Activated gamma-delta T cell treated with Interleukin-2 at 50 U/mL for 16 hours (primary cell): ENCODE results near the gene FGF14.

Experiments used
- DNase-seq: peaks from one replicate; pipeline ENCODE4 v3.0.0-alpha.2; 2020

Gene FGF14

DNA sequence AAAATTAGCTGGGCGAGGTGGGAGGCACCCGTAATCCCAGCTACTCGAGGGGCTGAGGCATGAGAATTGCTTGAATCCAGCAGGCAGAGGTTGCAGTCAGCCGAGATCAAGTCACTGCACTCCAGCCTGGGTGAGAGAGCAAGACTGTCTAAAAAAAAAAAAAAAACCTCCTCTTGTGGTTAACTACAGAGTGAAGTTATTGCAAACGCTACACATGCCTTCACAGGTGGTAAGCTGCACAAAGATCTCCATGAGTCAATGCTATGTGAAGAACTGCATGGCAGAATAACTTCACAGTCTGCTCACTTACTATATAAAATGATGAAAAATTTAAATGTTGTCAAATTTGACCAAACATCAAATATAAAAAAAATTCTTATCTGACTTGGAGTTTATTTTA is 436.8 kb downstream of the FGF14 start:
- DNase-seq: no peak

DNA sequence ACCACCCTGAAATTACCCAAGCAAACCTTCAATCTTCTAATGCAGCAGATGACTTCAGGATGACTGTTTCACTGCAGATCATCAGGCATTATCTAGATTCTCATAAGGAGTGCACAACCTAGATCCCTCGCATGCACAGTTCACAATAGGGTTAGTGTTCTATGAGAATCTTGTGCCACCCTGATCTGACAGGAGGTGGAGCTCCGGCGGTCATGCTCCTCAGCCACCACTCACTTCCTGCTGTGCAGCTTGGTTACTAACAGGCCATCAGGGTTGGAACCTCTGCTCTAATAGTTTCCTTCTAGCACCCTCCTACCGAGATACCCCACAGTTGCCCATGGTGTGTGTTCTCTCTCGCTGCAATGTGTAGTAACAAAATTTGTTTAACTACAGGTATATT is 442.8 kb downstream of the FGF14 start:
- no peak for DNase-seq

DNA sequence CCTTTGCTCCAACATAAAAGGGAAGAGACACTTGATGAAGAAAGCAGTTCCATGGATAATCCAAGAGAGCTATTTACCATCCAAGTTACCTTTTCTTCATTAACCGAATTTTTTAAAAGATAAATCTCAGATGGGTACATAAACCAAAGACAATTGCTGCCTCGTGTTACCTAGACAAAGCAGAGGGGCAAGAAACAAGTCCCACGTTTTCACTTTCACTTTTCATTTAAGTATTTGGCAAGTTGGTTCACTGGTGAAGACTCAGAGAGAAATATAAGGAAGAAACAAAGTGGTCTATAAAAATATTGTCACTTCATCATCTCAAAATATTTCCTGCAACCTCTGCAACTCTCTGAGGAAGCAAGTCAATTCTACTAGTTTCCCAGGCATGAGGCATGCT is 446.1 kb downstream of the FGF14 start:
- DNase-seq: no peak

DNA sequence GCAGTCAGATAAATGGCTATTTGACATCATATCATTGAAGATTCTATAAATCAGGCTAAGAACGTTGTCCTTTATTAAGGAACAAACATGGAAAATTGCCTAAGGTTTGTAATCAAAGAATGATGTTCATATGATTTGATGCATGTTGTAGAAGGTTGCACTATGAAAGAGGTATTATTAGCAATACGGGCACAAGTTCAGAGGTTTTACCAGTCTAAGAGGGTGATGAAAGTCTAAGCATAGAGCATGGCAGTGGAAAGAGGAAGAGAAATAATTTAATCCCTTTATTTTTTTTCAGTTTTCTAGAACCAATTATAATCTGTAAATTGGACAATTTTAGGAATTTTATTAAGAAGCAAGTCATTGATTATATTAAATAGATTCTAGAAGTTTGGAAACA is 450.7 kb downstream of the FGF14 start:
- DNase-seq: no peak

DNA sequence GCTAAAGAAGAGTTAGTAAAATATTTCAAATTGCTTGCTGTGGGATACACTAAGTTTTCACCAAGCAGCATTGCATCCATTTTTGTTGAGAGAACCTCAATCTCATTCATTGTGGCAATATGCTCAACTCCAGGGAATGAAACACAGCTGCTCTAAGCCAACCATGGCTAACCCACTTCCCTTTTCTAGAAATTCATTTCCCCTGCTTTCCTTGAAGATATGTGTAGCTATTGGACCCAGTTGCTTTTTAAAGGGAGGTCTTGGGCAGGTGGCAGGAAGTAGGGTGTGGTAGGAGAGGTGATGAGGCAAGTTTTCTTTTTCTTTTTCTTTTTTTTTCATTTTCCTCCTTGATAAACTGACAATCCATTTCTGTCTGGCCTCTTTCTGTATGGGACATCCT is 452.2 kb downstream of the FGF14 start:
- no peak for DNase-seq

DNA sequence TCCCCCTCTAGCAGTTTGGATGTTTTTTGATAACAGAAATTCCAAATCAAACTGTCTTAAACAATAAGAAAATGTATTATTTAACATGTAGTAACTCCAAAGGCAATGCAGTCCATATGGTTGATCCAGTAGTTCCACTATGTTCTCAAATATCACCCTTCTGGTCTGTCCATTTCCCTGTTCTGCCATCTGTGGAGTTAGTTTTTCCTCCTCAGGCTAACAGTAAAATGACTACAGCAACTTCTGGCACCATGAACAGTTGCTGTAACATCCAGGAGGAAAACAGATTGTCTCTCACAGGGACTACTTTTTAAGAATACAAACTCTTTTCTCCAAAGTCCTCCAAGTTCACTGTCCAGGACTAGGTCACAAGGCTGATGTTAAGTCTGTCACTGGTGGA is 455.4 kb downstream of the FGF14 start:
- no peak for DNase-seq

DNA sequence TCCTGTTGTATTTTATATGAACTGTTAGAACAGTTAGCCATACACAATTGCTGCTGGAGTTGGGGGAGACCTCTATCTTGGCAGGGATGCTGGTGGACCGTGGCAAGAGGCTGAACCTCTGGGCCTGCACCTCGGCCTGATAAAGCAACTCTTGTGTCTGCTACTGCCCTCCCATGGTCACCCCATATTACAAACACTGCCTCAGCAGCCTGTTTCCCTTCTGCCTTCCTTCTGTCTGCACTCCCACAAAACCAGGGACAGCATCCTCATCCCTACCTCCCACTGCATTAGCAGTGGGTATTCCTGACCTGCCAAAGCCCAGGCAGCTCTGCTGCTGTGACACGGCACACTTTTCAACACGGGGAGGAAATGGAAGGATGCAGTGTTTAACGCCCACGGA is 456.4 kb downstream of the FGF14 start:
- no peak for DNase-seq

DNA sequence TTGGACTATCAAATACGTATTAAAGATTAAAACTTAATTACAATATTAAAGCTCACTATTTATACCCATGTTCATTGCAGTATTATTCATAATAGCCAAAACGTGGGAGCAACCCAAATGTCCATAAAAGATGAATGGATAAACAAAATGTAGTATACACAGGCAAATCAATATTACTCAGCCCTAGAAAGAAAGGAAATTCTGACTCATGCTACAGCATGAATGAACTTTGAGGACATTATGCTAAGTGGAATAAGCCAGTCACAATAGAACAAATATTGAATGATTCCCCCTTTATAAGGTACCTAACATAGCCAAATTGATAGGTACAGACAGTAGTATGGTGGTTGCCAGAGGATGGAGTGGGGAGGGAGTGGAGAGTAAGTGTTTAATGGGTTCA is 457.3 kb downstream of the FGF14 start:
- DNase-seq: no peak

DNA sequence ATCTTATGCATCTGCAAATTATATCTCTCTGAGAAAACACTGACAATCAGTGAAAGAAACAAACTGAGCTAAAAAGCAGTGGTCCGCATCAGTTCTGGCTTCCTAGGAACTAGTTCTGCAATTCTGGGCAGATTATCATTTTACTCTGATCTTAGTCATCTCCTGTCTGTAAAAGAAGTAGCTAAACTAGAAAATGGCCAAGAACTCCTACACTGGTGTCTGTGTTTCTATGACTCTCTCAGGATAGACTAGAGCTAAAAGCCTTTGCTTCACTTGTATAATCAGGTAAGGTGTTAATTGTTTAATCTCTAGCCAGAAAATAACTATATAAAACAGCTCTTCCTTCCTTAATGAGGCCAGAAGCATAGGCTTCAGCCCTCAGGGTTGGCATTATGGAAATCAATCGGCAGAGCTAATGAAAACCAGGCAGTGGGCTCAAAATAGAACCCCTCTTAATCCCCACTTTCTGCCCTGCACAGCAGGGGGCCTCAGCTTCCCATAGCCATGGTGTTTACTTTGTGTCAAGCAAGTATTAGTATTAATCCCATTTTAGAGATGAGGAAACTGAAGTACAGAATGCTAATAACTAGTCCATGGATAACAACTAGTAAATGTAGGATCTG is 459.2 kb downstream of the FGF14 start:
- DNase-seq: no peak

DNA sequence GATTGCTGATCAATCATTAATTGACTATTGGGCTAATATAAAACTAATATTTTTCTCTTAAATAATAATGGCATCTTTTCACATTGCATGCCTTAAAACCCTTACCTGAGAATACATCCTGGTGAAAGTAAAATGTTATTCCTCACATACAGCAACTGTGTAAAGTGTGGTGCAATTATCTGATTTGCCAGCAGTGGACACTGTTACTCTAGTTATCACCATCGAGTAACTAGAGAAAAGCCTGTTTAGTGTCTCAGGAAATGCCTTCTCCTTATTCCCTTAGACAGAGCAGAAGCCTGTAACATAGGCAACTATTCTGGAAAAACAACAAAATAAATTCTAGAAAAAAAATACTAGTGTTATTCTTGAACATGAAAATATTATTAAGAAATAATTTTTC is 459.8 kb downstream of the FGF14 start:
- DNase-seq: no peak

DNA sequence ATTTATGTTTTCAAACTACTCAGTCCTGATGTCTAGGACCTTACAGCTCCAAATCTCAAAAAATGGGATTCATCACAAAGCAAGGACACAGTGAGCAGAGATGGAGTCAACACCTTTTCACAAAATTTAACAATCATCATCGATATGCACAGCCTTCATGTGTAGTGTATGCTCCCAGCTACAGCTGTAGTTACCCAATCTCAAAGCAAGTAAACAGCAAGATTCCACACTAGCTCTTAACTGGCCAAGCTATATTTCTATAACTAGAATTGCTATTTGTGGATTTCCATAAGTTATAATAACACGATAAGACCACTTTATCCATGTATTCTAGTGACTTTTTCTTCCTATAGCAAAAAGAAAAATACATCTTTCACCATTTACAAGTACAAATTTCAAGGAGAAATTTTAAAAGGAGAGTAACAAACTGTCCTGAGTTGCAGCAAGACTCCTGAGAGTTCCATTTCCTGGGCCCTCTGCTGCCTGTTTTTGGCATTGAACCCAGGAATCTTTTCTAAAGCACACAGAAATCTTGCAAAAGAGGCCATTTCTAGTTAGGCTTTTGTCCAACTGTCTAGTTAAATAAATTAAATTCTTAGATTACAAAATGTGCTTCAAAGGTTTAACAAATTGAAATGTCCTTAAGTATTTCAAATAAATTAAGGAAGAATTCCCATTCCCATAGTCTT is 460.6 kb downstream of the FGF14 start:
- no peak for DNase-seq

DNA sequence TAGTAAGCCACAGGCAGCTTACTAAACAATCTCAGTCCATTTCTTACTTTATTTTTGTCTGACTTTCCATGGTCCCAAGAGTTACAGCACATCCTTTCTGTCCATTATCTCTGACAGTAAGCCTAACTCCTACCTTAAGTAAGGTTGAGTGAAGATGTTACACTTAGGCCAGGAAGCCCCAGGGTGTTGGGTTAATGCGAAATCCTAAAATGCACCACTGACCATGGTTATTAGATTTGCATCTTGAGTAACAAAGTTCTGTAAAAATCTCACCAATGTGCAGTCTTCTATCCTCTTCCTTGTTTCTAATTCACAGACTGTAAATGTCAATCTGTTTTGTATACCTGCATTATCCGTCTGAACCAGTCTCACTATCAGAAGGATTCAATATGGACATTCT is 462.5 kb downstream of the FGF14 start:
- no peak for DNase-seq

DNA sequence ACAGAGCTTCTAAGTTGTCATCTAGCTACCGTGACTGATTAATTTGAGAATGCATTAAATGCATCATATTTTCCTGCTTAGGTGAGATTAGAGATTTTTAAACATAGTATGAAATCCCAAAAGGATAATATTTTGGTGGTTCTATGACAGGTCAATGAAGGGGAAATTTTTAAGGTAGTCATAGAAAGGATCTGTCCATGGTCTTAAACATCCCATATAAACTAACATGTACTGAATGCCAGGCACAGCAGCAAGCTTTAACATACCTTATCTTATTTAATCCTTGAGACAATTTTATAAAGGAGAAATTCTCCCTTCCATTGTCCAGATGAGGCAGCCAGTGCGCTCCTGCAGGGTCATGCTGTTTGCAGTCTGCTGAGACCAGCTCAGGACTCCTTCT is 466.0 kb downstream of the FGF14 start:
- no peak for DNase-seq

DNA sequence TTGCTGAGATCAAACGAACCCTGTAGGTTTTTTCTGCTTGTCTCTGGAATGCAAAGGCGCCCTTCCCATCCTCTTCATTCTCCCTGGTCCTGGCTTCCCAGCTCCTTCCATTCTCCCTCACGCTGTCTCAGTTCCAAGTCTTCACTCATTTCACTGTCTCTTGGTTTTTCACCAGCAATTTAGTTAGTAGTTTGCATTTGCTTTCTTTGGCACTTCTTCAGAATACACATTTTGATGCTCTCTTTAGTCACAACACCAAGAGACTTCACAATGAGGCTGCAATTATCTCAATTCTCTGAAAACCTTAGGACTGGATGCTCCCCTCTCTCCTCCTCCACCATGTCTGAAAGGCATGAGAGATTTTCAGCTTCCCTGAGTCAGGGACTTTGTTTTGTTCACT is 470.7 kb downstream of the FGF14 start:
- DNase-seq: no peak

DNA sequence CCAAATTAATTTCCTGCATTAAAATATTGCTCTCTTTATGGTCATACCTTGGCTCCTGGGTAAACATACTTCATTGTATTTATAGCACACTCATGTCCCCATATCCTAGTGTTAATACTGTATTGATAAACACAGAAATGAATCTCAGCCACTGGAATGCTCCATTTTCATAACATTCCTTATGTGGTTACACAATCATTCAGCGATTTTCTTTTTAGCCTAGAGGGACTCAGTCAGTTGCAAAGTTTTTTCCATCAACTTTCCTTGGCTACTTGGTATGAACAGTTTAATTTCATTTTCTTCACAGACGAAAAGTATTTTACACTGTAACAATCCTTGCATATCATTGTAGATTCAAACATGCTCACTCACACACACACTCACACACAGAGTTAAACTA is 471.5 kb downstream of the FGF14 start:
- DNase-seq: no peak

DNA sequence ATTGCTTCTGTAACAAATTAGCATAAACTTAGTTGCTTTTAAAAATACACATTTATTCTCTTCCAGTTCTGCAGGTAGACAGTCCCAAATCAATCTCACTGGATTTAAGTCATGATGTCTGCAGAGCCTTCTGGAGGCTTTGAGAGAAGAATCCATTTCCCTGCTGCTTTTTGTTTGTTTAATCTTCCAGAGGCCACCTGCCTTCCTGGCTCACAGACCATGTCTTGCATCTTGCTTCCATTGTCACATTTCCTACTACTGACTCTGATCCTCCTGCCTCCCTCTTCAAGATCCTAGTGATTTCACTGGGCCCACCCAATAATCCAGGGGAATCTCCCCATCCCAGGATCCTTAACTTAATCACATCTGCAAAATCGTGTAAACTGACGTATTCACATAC is 476.1 kb downstream of the FGF14 start:
- no peak for DNase-seq

DNA sequence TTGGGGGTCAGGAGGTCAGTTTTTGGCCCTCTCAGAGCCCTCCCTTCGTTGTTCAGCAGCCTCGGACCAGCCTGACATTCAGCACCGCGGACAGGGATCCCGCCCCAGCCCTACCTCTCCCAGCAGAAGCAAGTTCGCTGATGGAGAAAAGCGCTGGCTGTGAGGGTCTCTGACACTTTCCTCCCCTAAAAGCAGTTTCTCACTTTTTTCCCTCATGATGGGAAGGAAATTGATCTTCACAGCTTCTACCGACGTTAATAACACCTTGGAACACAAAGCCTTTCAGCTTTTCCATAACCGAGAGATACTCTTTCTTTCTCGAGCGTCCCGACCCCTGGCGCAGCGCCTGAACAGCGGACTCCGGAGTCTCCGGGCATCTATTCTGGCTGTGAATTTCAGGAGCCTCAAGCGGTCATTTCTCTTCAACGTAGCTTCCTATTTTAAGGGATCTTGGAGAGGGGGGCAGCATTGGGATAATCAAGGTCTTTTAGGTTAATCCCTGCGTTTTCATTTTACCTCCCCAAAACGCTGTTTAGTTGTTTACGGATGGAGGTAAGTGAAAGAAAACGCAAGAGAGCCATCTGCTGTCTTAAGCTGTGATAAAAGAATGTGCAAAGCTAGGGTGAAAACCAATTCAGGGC is 482.2 kb downstream of the FGF14 start:
- no peak for DNase-seq

DNA sequence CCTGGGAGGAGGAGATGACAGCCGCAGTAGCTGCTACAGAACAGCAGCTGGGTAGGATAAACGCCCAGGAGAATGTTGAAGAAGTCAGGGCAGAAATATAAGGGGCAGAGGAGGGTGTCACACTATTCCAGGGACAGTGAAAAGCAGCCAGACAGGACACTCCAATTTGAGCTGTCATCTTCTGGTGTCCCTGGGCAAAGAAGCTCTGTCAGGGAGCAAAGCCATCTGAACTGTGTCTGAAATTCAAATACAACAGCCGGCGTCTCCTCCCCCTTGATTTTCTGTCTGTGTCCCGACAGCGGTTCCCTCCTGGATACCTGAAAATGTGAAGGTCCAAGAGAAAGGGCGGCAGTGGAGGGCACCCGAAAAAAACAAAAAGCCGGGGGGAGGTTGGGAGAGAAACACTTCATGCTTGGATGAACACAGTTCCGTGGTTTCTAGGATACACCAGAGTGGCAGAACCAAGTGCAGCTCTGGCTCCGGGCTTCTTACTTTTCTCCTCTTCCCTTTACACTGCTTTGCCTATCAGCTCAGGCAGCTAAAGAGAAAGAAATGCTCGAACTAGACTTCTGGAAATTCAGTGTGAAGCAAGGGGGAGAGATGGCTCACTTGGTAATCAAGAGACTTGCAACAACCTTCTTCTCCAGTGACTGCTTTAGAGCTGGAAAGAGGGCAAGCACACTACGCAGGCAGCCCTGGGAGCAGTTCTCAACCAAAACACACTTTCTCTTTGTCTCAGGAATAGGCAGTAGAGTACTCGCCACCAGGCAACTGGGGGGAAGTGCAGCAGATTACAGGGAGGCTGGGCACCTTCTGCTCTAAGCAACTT is 483.8 kb downstream of the FGF14 start:
- DNase-seq: no peak

DNA sequence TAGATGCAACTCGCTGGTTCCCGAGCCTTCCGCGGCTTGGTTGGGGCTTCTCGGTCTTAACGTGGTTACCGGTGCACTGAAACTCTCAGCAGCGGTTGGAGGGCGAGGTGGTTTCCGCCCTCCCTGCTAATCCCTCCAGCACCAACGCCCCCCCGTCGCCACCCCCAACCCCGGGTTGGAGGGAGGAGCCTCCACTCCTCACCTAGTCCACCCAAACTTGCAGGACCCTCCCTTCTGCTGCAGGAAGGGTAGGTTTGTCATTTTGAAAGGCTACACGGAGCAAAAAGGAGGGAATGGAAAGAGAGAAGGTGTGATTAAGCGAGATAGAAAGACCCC is 484.4 kb downstream of the FGF14 start:
- DNase-seq: no peak

DNA sequence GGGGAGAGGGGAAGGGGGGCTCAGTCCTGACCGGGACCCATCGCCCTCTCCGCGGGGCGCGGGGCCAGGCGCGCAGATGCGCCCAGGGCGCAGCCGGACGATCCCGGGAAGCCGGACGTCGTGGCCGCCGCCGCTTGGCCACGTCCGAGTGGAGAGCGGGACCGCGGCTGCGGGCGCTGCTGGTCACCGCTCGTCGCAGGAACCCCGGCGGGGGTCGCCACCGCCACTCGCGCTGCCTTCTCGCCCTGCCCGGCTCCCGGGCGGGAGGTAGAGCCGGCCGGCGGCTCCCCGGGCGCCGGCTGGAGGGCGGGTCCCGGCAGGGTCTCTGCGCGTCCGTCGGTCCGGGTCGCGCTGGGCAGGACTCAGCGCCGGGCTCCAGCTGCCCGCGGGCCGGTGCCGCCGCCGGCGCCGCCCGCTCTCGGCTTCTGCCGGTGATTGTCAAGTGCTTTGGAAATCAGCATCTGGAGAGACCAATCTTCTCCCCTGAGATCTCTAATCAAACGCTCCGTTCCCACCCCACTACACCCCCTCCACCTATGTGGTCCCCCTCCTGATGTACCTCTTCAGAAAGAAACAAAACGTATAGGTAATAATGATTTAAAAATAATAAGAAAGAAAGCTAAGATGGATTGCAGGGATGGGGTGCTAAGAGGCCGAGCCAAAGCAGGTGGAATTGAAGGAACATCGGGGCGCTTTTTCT is 484.9 kb downstream of the FGF14 start:
- DNase-seq: no peak

DNA sequence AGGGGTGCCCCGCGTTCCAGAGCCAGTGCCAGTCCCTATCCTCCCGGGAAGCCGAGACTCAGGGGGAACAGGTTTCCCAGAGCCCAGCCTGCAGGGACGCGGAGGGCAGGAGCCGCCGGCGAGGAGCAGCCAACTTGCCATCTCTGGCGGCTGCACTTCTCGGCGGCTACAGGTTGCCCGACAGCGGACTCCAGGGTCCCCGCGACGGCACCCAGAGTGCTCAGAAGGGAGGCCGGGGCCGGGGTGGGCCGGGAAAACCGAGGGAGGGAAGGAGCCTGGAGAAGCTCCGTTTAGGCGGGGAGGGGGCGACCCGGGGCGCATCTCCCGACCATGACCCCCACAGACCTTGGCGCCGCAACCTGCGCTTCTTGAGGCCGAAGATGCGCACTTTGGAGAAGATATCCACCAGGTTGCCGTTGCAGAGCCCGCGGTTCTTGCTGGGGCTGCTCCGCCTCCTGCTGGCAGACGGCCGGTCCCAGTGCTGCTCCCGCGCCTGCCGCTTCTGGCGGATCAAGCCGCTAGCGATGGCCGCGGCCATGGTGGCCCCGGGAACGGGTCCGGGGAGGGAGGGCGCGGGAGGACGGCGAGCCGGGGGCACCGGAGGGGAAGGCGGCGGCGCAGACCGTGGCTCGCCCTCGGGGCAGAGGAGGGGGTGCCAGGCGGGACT is 485.6 kb downstream of the FGF14 start:
- no peak for DNase-seq

DNA sequence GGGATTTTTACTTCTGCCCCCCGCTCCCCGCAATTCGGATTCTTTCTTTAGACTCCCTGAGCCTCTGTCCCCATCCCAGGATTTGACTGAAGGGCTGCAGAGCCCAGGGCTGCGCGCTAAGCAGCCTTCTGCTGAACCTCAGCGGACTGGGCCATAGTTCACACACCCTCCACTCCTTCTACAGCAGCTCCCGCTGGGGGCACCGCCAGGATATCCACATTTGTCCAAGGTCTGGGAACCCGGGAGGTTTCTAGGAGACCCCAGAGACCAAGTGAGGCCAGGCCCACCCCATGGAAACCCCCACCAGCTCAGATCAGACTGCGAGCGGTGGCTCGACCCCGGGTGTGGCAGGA is 486.1 kb downstream of the FGF14 start:
- DNase-seq: no peak

DNA sequence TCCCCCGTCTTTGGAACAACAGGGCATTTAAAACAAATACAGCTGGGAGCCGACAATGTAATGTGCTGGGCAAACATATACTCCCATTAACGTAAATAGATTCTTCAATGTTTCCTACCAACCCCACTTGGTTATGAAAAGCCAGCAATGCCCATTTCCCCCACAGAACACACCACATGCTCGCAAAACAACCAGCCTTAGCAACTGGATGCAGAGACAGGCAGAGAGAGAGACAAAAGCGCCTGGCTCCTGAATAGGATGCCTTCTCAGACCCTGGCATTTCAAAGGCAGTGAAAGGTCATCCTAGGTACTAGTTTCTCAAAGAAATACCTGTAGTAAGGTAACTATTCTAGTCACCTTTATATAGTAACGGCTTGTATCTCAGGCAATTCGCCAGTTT is 486.5 kb downstream of the FGF14 start:
- no peak for DNase-seq
